ENCODE data around the gene CEP295NL. TPM values are rescaled to one million over a fixed set of nuclear protein-coding genes. Genes with fewer than 3 reads are reported as not detected.

Gene CEP295NL
- total and polyA plus RNA-seq, 11 donors = 0.23 to 3.3 (median 0.52) TPM

DNA sequence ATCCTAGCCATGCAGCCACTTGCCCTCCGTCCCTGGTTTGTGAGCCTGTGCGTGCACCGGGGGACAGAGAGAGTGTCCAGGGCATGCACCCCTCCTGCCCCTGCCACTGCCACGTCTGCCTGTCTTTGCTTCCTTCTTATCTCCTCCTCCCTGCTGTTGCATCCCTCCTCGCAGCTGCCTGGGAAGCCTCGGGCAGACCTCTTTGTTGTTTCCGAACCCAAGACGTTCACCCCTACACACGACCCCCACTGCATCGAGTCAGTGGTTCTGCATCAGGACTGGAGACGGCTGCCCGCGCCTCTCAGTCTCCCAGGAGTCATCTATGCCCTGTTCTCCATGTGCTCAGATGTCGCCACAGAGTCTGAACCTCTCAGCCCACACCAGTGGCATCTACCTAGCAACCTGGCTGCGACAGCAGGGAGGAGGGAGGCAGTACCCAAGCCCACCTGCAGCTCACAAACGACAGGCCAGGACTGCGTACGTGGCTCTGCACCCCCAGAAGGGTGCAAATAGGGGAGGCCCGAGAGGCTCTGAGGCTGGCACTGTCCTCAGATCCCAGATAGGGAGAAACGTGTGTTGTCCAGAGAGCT is 17.0 kb upstream of the CEP295NL start:
- Histone ChIP-seq H3K9me3 (no peaks in the 10 kb centered on the region), H3K4me3 (no peak overlapping the region), H3K36me3 (peaks cover 0 to 4% (median 0%) of the 10 kb centered on the region in 9 donors), H3K27me3 (no peaks in the 10 kb centered on the region), H3K4me1 (peaks cover 17 to 89% (median 68%) of the 10 kb centered on the region in 12 donors), H3K27ac (peak overlapping the region in 2 of 12 donors; percentile 10 to 93)
- 71 to 83% (median 74%) methylated on average over 18 to 20 of the region's 20 CpGs for WGBS, 4 donors
- DNase-seq = no peak
- intact Hi-C loops (cut with DNase I) = loop anchor here in 8 of 10 donors (5.0 to 10.0 kb wide), 6 partner anchors 33 to 55 kb away; partner anchors contain the start of gene LGALS3BP (in 1 of the 8)
- no peak for ATAC-seq
- TF ChIP-seq, protein P1, sequence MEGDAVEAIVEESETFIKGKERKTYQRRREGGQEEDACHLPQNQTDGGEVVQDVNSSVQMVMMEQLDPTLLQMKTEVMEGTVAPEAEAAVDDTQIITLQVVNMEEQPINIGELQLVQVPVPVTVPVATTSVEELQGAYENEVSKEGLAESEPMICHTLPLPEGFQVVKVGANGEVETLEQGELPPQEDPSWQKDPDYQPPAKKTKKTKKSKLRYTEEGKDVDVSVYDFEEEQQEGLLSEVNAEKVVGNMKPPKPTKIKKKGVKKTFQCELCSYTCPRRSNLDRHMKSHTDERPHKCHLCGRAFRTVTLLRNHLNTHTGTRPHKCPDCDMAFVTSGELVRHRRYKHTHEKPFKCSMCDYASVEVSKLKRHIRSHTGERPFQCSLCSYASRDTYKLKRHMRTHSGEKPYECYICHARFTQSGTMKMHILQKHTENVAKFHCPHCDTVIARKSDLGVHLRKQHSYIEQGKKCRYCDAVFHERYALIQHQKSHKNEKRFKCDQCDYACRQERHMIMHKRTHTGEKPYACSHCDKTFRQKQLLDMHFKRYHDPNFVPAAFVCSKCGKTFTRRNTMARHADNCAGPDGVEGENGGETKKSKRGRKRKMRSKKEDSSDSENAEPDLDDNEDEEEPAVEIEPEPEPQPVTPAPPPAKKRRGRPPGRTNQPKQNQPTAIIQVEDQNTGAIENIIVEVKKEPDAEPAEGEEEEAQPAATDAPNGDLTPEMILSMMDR (IDR thresholded peaks at IDR 0.05) = no peak
- no peak for TF ChIP-seq POLR2A (IDR thresholded peaks at IDR 0.05)

DNA sequence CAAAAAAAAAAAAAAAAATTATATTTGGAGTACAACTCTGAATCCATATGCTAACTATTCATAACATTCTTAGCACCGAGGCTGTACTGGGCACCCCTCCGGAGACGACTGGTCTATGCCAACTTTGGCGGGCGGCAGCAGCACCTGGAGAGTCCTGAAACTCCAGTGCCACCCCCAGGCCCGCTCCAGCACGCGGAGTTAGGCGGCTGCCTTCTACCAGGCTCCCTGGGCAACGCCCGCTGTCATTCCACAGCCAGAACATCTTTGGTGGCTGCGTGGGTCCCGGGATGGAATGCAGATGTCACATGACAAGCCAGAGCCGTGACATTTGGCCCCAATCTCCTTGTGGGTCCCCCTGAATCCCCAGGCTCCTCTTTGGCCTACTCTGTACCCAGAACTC is 16.0 kb upstream of the CEP295NL start:
- H3K4me1 ChIP-seq = peaks cover 17 to 95% (median 68%) of the 10 kb centered on the region in 12 donors
- no peak for DNase-seq
- H3K36me3 ChIP-seq = peaks cover 0 to 4% (median 0%) of the 10 kb centered on the region in 9 donors
- H3K27ac ChIP-seq = peak overlapping the region in 2 of 12 donors; percentile 22 to 93
- ATAC-seq = no peak
- no peaks in the 10 kb centered on the region for H3K27me3 ChIP-seq
- WGBS, 4 donors = 54 to 81% (median 67%) methylated on average over 13 to 14 of the region's 14 CpGs
- TF ChIP-seq POLR2A (IDR thresholded peaks at IDR 0.05) = no peak
- TF ChIP-seq, protein P1 (IDR thresholded peaks at IDR 0.05) = no peak
- H3K9me3 ChIP-seq = no peaks in the 10 kb centered on the region
- intact Hi-C loops (cut with DNase I) = no loop called here
- no peak overlapping the region for H3K4me3 ChIP-seq

DNA sequence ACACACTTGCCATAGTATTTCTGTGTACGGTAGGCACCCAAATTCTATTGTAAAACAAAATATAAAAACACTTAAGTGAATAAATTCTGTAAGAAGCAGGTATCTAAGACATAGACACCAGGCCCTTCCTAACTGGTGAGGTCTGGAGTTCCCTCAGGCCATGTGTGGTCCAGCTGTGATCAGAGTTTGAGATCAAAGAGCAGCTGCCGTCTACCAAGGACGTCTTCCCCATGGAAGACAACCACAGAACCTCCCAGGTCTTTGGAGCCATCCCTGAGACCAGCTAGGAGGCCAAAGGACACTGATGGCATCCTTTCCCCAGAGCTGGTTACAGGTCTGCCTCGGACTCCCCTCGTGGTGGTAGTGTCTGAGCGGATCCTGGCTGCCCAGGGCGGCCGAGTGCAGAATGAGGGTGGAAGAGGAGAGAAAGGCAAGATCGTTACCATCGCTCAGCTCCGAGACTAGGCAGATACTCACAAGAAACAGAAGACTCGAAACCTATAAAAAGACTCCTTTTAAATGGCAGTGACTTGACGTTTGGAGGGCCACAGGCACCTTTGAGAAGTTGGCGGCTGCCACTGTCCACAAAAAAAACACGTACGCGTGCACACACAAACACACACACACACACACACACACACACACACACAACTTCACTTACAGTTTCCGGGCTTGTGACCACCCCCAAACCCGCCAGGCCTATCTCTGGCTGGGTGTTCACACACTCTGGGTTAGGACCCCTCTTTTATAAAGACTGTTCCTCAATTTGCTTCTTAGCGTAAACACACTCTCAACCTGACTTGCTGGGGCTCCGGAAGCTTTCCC is 14.7 kb upstream of the CEP295NL start:
- no peaks in the 10 kb centered on the region for H3K9me3 ChIP-seq
- DNase-seq (no peak), ATAC-seq (no peak)
- peaks cover 17 to 95% (median 56%) of the 10 kb centered on the region in 12 donors for H3K4me1 ChIP-seq
- peak overlapping the region in 1 of 12 donors; percentile 13 for H3K4me3 ChIP-seq
- no peak for TF ChIP-seq POLR2A (IDR thresholded peaks at IDR 0.05)
- TF ChIP-seq, protein P1 (IDR thresholded peaks at IDR 0.05) = no peak
- peak overlapping the region in 2 of 12 donors; percentile 74 to 93 for H3K27ac ChIP-seq
- WGBS, 4 donors = 80 to 86% (median 83%) methylated on average over 21 of the region's 21 CpGs
- H3K27me3 ChIP-seq = no peaks in the 10 kb centered on the region
- peaks cover 0 to 4% (median 0%) of the 10 kb centered on the region in 9 donors for H3K36me3 ChIP-seq
- intact Hi-C loops (cut with DNase I) = no loop called here
